ENCODE measurements around the gene GASK1A.
"Not testable (repeated sequence)": the region's sequence is repeated elsewhere in the genome, so short reads cannot be mapped to it uniquely, and the experiment has no call there.

GASK1A gene

GRCh38 chr3:43043071-43043766 lies 64.1 kb downstream of the GASK1A start:
- DNase-seq, result no peak
- intact Hi-C loops (cut with DNase I; ENCODE audit: low total_unique reads), result no loop called here
- no peak for TF ChIP-seq CTCF (IDR thresholded peaks at IDR 0.05)

GRCh38 chr3:43043793-43044192 lies 64.7 kb downstream of the GASK1A start:
- Histone ChIP-seq H3K27ac (no peak overlapping the region), H3K9me3 (peaks cover 0 to 18% (median 10%) of the 10 kb centered on the region in 3 donors), H3K27me3 (no peaks in the 10 kb centered on the region), H3K4me1 (peaks cover 0 to 9% (median 3%) of the 10 kb centered on the region in 4 donors), H3K4me3 (no peak overlapping the region), H3K36me3 (peaks cover 0 to 11% (median 10%) of the 10 kb centered on the region in 3 donors)
- intact Hi-C loops (cut with DNase I; ENCODE audit: low total_unique reads), result no loop called here
- no peak for DNase-seq
- no peak for TF ChIP-seq CTCF (IDR thresholded peaks at IDR 0.05)

More at GRCh38 chr3:43043071-43043766, 64.1 kb downstream of the GASK1A start:
- Histone ChIP-seq H3K27ac (no peak overlapping the region), H3K4me3 (no peak overlapping the region), H3K27me3 (no peaks in the 10 kb centered on the region), H3K9me3 (peaks cover 0 to 15% (median 4%) of the 10 kb centered on the region in 3 donors), H3K4me1 (peaks cover 0 to 9% (median 3%) of the 10 kb centered on the region in 4 donors), H3K36me3 (peaks cover 0 to 8% (median 7%) of the 10 kb centered on the region in 3 donors)

- H3K9me3 ChIP-seq, result peaks cover 0 to 31% (median 20%) of the 10 kb centered on the region in 3 donors
- H3K27me3 ChIP-seq; H3K27ac ChIP-seq; intact Hi-C loops (cut with DNase I; ENCODE audit: low total_unique reads); DNase-seq; H3K4me1 ChIP-seq; H3K4me3 ChIP-seq: not testable (repeated sequence)
- H3K36me3 ChIP-seq, result peaks cover 0 to 15% (median 12%) of the 10 kb centered on the region in 3 donors
Measured at GRCh38 chr3:43045079-43045478, 66.0 kb downstream of the GASK1A start.

- Histone ChIP-seq H3K27ac (no peak overlapping the region), H3K36me3 (peaks cover 0 to 15% (median 15%) of the 10 kb centered on the region in 3 donors), H3K27me3 (no peaks in the 10 kb centered on the region), H3K9me3 (peaks cover 0 to 44% (median 20%) of the 10 kb centered on the region in 3 donors), H3K4me1 (peaks cover 0 to 9% (median 3%) of the 10 kb centered on the region in 4 donors), H3K4me3 (no peak overlapping the region)
- no peak for TF ChIP-seq CTCF (IDR thresholded peaks at IDR 0.05)
- no peak for DNase-seq
- intact Hi-C loops (cut with DNase I; ENCODE audit: low total_unique reads), result no loop called here
Measured at GRCh38 chr3:43046583-43046982, 67.5 kb downstream of the GASK1A start.

- intact Hi-C loops (cut with DNase I; ENCODE audit: low total_unique reads), result no loop called here
- Histone ChIP-seq H3K4me1 (peaks cover 0 to 1% (median under 1%) of the 10 kb centered on the region in 4 donors), H3K27me3 (no peaks in the 10 kb centered on the region), H3K36me3 (peaks cover 0 to 18% (median 15%) of the 10 kb centered on the region in 3 donors), H3K9me3 (peaks cover 0 to 50% (median 20%) of the 10 kb centered on the region in 3 donors), H3K27ac (no peak overlapping the region), H3K4me3 (no peak overlapping the region)
- DNase-seq, result no peak
- no peak for TF ChIP-seq CTCF (IDR thresholded peaks at IDR 0.05)
Measured at GRCh38 chr3:43048470-43048869, 69.4 kb downstream of the GASK1A start.

- no peaks in the 10 kb centered on the region for H3K4me1 ChIP-seq
- intact Hi-C loops (cut with DNase I; ENCODE audit: low total_unique reads), result no loop called here
- H3K27me3 ChIP-seq, result no peaks in the 10 kb centered on the region
- DNase-seq, result no peak
- no peak overlapping the region for H3K27ac ChIP-seq
- no peak for TF ChIP-seq CTCF (IDR thresholded peaks at IDR 0.05)
- H3K36me3 ChIP-seq, result peaks cover 13 to 32% (median 27%) of the 10 kb centered on the region in 3 donors
- H3K9me3 ChIP-seq, result peaks cover 0 to 35% (median 15%) of the 10 kb centered on the region in 3 donors
- H3K4me3 ChIP-seq, result no peak overlapping the region
Measured at GRCh38 chr3:43053291-43053690, 74.2 kb downstream of the GASK1A start.

All from tibial artery (tissue), 4 donors.